OCI-LY3 (cell line): Measurements from ENCODE around the gene PPCDC.
A peak's percentile ranks its signal among the peaks of the same experiment; 100 is the strongest.

Experiments
- H2AFZ ChIP-seq: fragments of 200-600, 300-600 bp; shearing (Covaris generic); 2 replicates; pipeline ENCODE4 v1.6.0; 2014; ENCODE audit warnings: antibody characterized with exemption, low read depth, low read length
- H3K27ac ChIP-seq: fragments of 200-600, 300-600 bp; sonication (generic); 2 replicates; pipeline ENCODE4 v1.5.1; 2014; ENCODE audit warnings: mild to moderate bottlenecking, low read length, moderate library complexity, mixed read lengths
- H3K27me3 ChIP-seq: fragments of 200-600, 300-600 bp; sonication (generic); 2 replicates; pipeline ENCODE4 v1.6.1; 2014; ENCODE audit warnings: low read depth, low read length, mixed read lengths
- H3K36me3 ChIP-seq: fragments of 200-600, 300-600 bp; sonication (generic); replicated peaks from 2 replicates; pipeline ENCODE3; 2014; ENCODE audit warnings: low read depth, low read length, mixed read lengths
- H3K4me1 ChIP-seq: fragments of 300-600, 200-600 bp; sonication (generic); 2 replicates; pipeline ENCODE4 v1.6.1; 2014; ENCODE audit warnings: low read length, mixed read lengths
- H3K4me2 ChIP-seq: fragments of 200-600, 300-600 bp; sonication (generic); 2 replicates; pipeline ENCODE4 v1.6.1; 2014; ENCODE audit warnings: low read length, mixed read lengths
- H3K4me3 ChIP-seq: fragments of 300-600, 200-600 bp; sonication (generic); 2 replicates; pipeline ENCODE4 v1.5.1; 2014; ENCODE audit warnings: antibody characterized with exemption, mild to moderate bottlenecking, low read length, moderate library complexity
- H3K79me2 ChIP-seq: fragments of 300-600, 200-600 bp; shearing (Covaris generic); 2 replicates; pipeline ENCODE4 v1.6.1; 2014; ENCODE audit warnings: mild to moderate bottlenecking, low read length, mixed read lengths
- H3K9ac ChIP-seq: fragments of 300-600, 200-600 bp; shearing (Covaris generic); 2 replicates; pipeline ENCODE4 v1.6.0; 2014; ENCODE audit warnings: mild to moderate bottlenecking, low read length, moderate library complexity
- H3K9me3 ChIP-seq: fragments of 200-600, 300-600 bp; shearing (Covaris generic); 2 replicates; pipeline ENCODE4 v1.6.1; 2014; ENCODE audit warnings: low read length, mixed read lengths; ENCODE audit not compliant: insufficient read depth
- H4K20me1 ChIP-seq: fragments of 200-600, 300-600 bp; sonication (generic); 2 replicates; pipeline ENCODE4 v1.6.1; 2016; ENCODE audit warnings: low read length, mixed read lengths; ENCODE audit not compliant: insufficient read depth
- CTCF ChIP-seq: fragments of 200-600, 300-600 bp; sonication (generic); IDR thresholded peaks from 2 replicates; pipeline ENCODE4 v1.5.1; 2014; ENCODE audit warnings: antibody characterized with exemption, low read length, low read depth
- EZH2phosphoT487 ChIP-seq: fragments of 200-600 bp; shearing (Covaris generic); IDR thresholded peaks from 2 replicates; pipeline ENCODE4 v1.6.1; 2018; ENCODE audit warnings: antibody characterized with exemption, mixed run types, low read depth

The PPCDC gene

GRCh38 chr15:75001310-75001709 lies 22.1 kb upstream of the PPCDC start:
- Histone ChIP-seq H3K27ac (no peak overlapping the region), H3K79me2 (no peaks in the 10 kb centered on the region; the same call in 1 of the 2 replicates), H3K4me1 (peaks cover 5% of the 10 kb centered on the region), H2AFZ (no peak overlapping the region), H3K4me3 (no peak overlapping the region), H3K9me3 (no peaks in the 10 kb centered on the region), H3K27me3 (peaks cover 13% of the 10 kb centered on the region; the same call in 1 of the 2 replicates), H3K36me3 (no peaks in the 10 kb centered on the region), H3K9ac (no peak overlapping the region), H4K20me1 (no peaks in the 10 kb centered on the region), H3K4me2 (no peak overlapping the region)
- no peak for TF ChIP-seq CTCF
- no peak for TF ChIP-seq EZH2phosphoT487

- TF ChIP-seq EZH2phosphoT487 = no peak
- TF ChIP-seq CTCF = no peak
- no peak overlapping the region for H3K4me3 ChIP-seq
- peaks cover 4% of the 10 kb centered on the region; the same call in 1 of the 2 replicates for H3K27me3 ChIP-seq
Measured at GRCh38 chr15:75002398-75002797, 21.0 kb upstream of the PPCDC start.

GRCh38 chr15:75007216-75007615 lies 16.2 kb upstream of the PPCDC start:
- Histone ChIP-seq H4K20me1 (no peaks in the 10 kb centered on the region), H3K9ac (no peak overlapping the region), H3K4me2 (no peak overlapping the region), H3K27me3 (peaks cover 9% of the 10 kb centered on the region; the same call in 1 of the 2 replicates), H3K36me3 (no peaks in the 10 kb centered on the region), H3K4me1 (peaks cover 36% of the 10 kb centered on the region), H2AFZ (no peak overlapping the region), H3K27ac (no peak overlapping the region), H3K9me3 (no peaks in the 10 kb centered on the region), H3K4me3 (no peak overlapping the region), H3K79me2 (no peaks in the 10 kb centered on the region)
- TF ChIP-seq CTCF (no peak), EZH2phosphoT487 (no peak)

More at GRCh38 chr15:75002398-75002797, 21.0 kb upstream of the PPCDC start:
- peaks cover 5% of the 10 kb centered on the region for H3K4me1 ChIP-seq
- H3K36me3 ChIP-seq = no peaks in the 10 kb centered on the region
- H2AFZ ChIP-seq = no peak overlapping the region
- H4K20me1 ChIP-seq = no peaks in the 10 kb centered on the region
- no peaks in the 10 kb centered on the region for H3K79me2 ChIP-seq
- H3K27ac ChIP-seq = no peak overlapping the region
- H3K4me2 ChIP-seq = no peak overlapping the region
- no peaks in the 10 kb centered on the region for H3K9me3 ChIP-seq
- no peak overlapping the region for H3K9ac ChIP-seq

GRCh38 chr15:75008221-75008625 lies 15.2 kb upstream of the PPCDC start:
- no peaks in the 10 kb centered on the region for H3K9me3 ChIP-seq
- peak overlapping the region; percentile 32; the same call in 1 of the 2 replicates for H3K9ac ChIP-seq
- peak overlapping the region; percentile 65 for H3K4me3 ChIP-seq
- H3K4me2 ChIP-seq = peak overlapping the region; percentile 78
- peaks cover 36% of the 10 kb centered on the region for H3K4me1 ChIP-seq
- H3K36me3 ChIP-seq = no peaks in the 10 kb centered on the region
- H3K27ac ChIP-seq = peak overlapping the region; percentile 67
- H3K79me2 ChIP-seq = no peaks in the 10 kb centered on the region
- TF ChIP-seq EZH2phosphoT487 (no peak), CTCF (no peak)
- H2AFZ ChIP-seq = no peak overlapping the region
- 0 out of 2 replicates have a peak, but pooled peaks cover 5% of the 10 kb centered on the region for H3K27me3 ChIP-seq
- H4K20me1 ChIP-seq = no peaks in the 10 kb centered on the region
